Measurements from ENCODE around the gene AKT1S1. TPM values are rescaled to one million over a fixed set of nuclear protein-coding genes. Genes with fewer than 3 reads are reported as not detected.

AKT1S1 gene
- total RNA-seq, 1 donor from 2014 or later: 48.8 TPM

DNA sequence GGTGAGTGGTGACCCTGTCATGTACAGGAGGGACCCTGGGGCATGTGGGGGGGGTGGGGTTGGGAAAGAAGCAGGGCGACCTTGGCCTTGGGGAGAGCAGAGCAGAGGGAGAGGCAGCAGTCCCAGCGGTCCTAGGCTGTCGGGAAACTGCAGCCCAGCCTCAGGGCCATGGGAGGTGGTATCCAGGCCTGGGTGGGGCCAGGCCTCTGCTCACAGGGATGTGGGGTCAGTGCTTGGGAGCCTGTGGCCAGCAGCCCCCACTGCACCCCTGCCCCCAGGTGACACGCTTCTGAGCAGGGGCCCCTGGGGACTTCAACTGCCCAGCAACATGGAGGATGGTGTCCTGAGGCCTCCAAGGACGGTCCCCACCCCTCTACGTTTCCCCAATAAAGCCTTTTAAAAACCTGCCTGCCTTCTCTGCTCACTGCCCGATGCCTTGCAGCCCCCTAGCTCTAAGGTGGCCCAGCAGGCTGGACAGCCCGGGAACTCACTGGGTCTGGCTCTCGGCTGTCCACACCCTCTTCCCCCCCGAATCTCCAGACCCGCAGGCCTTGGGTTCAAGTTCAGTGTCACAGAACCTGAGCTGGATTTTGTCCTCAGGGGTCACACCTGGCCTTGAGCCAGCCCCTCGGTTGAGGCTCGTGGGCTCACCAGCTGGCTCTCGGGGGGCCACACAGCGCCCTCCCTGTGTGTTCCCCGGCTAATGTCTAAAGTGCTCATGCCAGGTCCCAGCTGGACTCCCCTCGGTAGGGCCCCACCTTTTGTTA lies 16.6 kb downstream of the AKT1S1 start:
- no peaks in the 10 kb centered on the region for H3K27me3 Mint-ChIP-seq
- H3K36me3 Mint-ChIP-seq (ENCODE audit: insufficient read depth): peaks cover 18% of the 10 kb centered on the region
- peaks cover 2% of the 10 kb centered on the region for H3K4me1 Mint-ChIP-seq (ENCODE audit: low read depth)
- no peak for DNase-seq (ENCODE audit: low spot score, unreplicated experiment)
- no peak overlapping the region for H3K27ac Mint-ChIP-seq
- no peak overlapping the region for H3K4me3 Mint-ChIP-seq (ENCODE audit: low read depth)
- H3K9me3 Mint-ChIP-seq (ENCODE audit: low read depth): no peaks in the 10 kb centered on the region
- TF ChIP-seq, protein P1, sequence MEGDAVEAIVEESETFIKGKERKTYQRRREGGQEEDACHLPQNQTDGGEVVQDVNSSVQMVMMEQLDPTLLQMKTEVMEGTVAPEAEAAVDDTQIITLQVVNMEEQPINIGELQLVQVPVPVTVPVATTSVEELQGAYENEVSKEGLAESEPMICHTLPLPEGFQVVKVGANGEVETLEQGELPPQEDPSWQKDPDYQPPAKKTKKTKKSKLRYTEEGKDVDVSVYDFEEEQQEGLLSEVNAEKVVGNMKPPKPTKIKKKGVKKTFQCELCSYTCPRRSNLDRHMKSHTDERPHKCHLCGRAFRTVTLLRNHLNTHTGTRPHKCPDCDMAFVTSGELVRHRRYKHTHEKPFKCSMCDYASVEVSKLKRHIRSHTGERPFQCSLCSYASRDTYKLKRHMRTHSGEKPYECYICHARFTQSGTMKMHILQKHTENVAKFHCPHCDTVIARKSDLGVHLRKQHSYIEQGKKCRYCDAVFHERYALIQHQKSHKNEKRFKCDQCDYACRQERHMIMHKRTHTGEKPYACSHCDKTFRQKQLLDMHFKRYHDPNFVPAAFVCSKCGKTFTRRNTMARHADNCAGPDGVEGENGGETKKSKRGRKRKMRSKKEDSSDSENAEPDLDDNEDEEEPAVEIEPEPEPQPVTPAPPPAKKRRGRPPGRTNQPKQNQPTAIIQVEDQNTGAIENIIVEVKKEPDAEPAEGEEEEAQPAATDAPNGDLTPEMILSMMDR (IDR thresholded peaks at IDR 0.05; ENCODE audit: unreplicated experiment): no peak

DNA sequence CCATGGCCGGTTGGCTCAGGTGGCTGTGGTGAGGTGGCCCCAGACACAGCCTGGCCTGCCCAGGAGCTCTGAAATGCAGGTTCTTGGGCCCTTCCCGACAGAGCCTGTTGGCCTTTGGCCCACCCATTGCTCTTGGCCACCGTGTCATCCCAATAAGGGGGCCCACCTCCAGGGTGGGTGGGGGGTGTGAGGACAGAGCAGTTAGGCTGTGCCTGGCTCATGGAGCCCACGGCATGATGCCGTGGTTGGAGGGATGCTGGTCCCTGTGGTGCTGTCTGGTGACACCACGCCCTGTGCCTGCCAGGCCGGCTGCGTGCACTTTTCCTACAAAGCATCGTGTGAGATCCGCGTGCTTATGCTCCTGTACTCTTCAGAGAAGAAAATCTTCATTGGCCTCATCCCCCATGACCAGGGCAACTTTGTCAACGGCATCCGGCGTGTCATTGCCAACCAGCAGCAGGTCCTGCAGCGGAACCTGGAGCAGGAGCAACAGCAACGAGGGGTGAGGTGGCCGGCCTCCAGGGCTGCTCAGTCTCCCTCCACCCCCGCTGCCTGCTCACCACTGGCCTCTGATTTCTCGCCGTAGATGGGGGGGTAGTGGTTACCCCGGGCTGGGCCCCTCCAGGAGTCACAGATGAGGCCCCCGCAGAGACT lies 17.3 kb downstream of the AKT1S1 start:
- no peaks in the 10 kb centered on the region for H3K9me3 Mint-ChIP-seq (ENCODE audit: low read depth)
- peaks cover 2% of the 10 kb centered on the region for H3K4me1 Mint-ChIP-seq (ENCODE audit: low read depth)
- no peak overlapping the region for H3K27ac Mint-ChIP-seq
- DNase-seq (ENCODE audit: low spot score, unreplicated experiment): no peak
- H3K36me3 Mint-ChIP-seq (ENCODE audit: insufficient read depth): peaks cover 17% of the 10 kb centered on the region
- H3K4me3 Mint-ChIP-seq (ENCODE audit: low read depth): no peak overlapping the region
- TF ChIP-seq, protein P1 (IDR thresholded peaks at IDR 0.05; ENCODE audit: unreplicated experiment): no peak
- no peaks in the 10 kb centered on the region for H3K27me3 Mint-ChIP-seq

DNA sequence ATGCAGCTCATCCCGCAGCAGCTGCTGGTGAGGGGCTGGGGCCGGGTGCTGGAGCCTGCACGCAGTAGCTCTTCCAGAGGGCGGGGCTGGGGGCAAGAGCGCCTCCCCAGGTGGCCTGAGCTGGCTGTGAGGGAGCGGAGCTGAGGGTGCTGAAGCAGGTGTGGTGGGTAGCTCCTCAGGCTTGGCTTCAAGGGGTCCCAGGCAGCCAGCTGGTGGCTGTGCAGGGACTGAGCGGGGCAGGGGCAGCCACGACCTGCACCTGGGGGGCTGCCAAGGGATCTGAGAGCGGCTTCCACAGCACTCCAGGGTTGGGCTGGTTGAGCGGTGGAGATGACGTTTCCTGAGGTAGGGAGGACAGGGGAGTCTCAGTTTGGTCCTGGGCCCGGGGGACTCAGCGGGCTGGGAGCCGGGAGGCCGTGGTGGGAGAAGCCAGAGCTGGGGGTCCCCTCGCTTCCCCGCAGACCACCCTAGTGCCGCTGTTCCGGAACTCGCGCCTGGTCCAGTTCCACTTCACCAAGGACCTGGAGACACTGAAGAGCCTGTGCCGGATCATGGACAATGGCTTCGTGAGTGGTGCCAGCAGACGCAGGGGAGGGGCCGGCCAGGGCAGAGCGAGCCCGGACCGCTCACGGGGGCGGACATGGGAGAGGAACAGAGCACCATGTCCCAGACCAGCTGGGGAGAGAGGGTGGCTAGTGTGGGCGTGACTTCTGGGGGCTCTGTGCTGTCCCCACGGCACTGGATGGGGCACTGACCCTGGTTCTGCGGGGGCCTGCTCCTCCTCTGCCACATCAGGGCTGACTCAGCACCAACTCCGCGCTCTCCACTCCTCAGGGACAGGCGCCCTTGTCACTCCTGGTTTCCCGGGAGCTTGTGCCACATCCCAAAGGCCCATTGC lies 18.8 kb downstream of the AKT1S1 start:
- Mint-ChIP-seq H3K27me3 (no peaks in the 10 kb centered on the region), H3K36me3 (ENCODE audit: insufficient read depth) (peaks cover 14% of the 10 kb centered on the region), H3K27ac (no peak overlapping the region), H3K4me1 (ENCODE audit: low read depth) (peaks cover 5% of the 10 kb centered on the region), H3K9me3 (ENCODE audit: low read depth) (no peaks in the 10 kb centered on the region), H3K4me3 (ENCODE audit: low read depth) (no peak overlapping the region)
- TF ChIP-seq, protein P1 (IDR thresholded peaks at IDR 0.05; ENCODE audit: unreplicated experiment): no peak
- DNase-seq (ENCODE audit: low spot score, unreplicated experiment): no peak

DNA sequence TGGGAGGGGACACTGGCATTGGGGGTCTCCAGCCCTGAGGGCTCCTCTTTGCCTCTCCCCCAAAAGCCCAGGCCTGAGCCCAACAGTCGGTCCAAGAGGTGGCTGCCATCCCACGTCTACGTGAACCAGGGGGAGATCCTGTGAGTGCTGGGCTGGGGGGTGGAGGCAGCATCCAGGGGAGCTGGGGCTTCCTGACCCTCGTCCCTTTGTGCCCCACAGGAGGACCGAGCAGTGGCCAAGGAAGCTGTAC lies 19.4 kb downstream of the AKT1S1 start:
- DNase-seq (ENCODE audit: low spot score, unreplicated experiment): no peak
- peaks cover 8% of the 10 kb centered on the region for H3K4me1 Mint-ChIP-seq (ENCODE audit: low read depth)
- H3K4me3 Mint-ChIP-seq (ENCODE audit: low read depth): no peak overlapping the region
- H3K27ac Mint-ChIP-seq: no peak overlapping the region
- H3K9me3 Mint-ChIP-seq (ENCODE audit: low read depth): no peaks in the 10 kb centered on the region
- H3K27me3 Mint-ChIP-seq: no peaks in the 10 kb centered on the region
- H3K36me3 Mint-ChIP-seq (ENCODE audit: insufficient read depth): peaks cover 12% of the 10 kb centered on the region
- TF ChIP-seq, protein P1 (IDR thresholded peaks at IDR 0.05; ENCODE audit: unreplicated experiment): no peak

All from progenitor cell of endocrine pancreas (in vitro differentiated cells).